AG10803 (cell line): ENCODE data around the gene HYAL3.

Experiments used
- DNase-seq: peaks from one replicate; pipeline ENCODE4 v3.0.0; 2010; ENCODE audit warnings: low read depth
- H3K4me3 ChIP-seq: 2 replicates; pipeline ENCODE4 v1.5.1; 2011; ENCODE audit warnings: mild to moderate bottlenecking, low read length, control low read depth
- CTCF ChIP-seq: conservative IDR thresholded peaks from 2 replicates; pipeline ENCODE4 v1.5.1; 2011; ENCODE audit warnings: mild to moderate bottlenecking, low read length, control low read depth, inconsistent platforms

HYAL3 gene

GRCh38 chr3:50260027-50260941 lies 38.9 kb downstream of the HYAL3 start:
- DNase-seq, result peak; percentile 86
- H3K4me3 ChIP-seq, result peak overlapping the region; percentile 60
- peak; percentile 59 for TF ChIP-seq CTCF

- no peak for TF ChIP-seq CTCF
- DNase-seq, result no peak
- H3K4me3 ChIP-seq, result no peak overlapping the region
These were observed 39.7 kb downstream of the HYAL3 start for GRCh38 chr3:50259432-50260026.

DNA sequence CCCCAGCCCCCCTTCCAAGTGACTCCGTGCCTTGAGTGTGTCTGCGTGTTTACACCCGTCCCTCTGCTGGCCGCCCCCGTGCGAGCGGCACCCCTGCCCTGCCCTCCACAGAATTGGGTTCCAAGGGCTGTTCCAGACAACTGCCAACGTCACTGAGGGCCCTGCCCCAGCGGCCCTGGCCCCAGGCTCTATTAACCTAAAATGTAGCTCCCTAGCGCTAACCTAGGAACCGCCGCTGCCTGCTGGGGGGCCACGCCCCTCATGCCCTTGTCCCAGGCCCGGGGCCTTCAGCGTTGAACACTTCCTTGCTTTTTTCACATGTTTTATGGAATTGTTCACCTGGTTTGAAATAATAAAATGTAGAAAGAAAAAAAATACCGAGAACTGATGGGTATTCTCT lies 40.2 kb downstream of the HYAL3 start:
- no peak for DNase-seq
- H3K4me3 ChIP-seq, result no peak overlapping the region
- no peak for TF ChIP-seq CTCF

GRCh38 chr3:50258029-50258680 lies 41.0 kb downstream of the HYAL3 start:
- H3K4me3 ChIP-seq, result no peak overlapping the region
- TF ChIP-seq CTCF, result no peak
- no peak for DNase-seq

DNA sequence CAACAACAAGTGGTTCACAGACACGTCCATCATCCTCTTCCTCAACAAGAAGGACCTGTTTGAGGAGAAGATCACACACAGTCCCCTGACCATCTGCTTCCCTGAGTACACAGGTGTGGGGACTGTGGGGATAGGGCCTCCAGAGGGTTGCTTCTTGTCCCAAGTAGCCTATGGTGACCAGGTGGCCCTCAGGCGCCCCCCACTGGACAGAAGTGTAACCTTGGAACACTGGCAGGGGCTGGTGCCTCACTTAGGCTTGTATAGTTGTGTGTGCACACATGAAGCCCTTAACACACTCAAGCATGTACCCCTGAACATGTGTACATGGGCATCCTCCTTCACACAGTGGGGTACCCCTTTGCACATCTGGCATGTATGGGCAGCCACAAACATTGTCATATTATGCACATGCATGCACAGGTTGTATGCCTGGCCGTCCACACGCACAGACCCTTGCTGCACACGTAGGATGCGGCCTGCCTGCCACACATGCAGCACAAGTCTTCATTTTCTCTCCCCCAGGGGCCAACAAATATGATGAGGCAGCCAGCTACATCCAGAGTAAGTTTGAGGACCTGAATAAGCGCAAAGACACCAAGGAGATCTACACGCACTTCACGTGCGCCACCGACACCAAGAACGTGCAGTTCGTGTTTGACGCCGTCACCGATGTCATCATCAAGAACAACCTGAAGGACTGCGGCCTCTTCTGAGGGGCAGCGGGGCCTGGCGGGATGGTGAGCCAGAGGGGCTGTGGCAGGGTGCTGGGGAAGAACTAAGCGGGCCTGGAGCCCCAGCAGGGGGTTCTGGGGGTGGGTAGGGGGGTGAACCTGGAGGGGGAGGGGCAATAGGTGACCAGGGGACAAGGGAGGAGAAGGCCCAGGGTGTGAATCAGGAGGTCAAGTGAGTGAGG lies 42.0 kb downstream of the HYAL3 start:
- H3K4me3 ChIP-seq, result no peak overlapping the region
- no peak for DNase-seq
- TF ChIP-seq CTCF, result peak; percentile 56

- DNase-seq, result no peak
- no peak overlapping the region for H3K4me3 ChIP-seq
- no peak for TF ChIP-seq CTCF
These were observed 44.0 kb downstream of the HYAL3 start for GRCh38 chr3:50255251-50255615.
